ENCODE results near the gene PGM1. TPM values are rescaled to one million over a fixed set of nuclear protein-coding genes. Genes with fewer than 3 reads are reported as not detected.

Gene PGM1
- total RNA-seq, 1 donor from 2014 or later = 34.9 TPM

GRCh38 chr1:63665410-63665809, 72.2 kb downstream of the PGM1 start:
- H3K36me3 Mint-ChIP-seq (ENCODE audit: unreplicated experiment) = no peaks in the 10 kb centered on the region
- no peak for DNase-seq (ENCODE audit: extremely low spot score, unreplicated experiment)
- no peak for TF ChIP-seq CTCF (IDR thresholded peaks at IDR 0.05)
- H3K4me3 Mint-ChIP-seq (ENCODE audit: unreplicated experiment) = no peak overlapping the region
- H3K9me3 Mint-ChIP-seq (ENCODE audit: unreplicated experiment) = peaks cover 7% of the 10 kb centered on the region
- no peaks in the 10 kb centered on the region for H3K27me3 Mint-ChIP-seq (ENCODE audit: unreplicated experiment)
- H3K4me1 Mint-ChIP-seq (ENCODE audit: unreplicated experiment) = peaks cover 28% of the 10 kb centered on the region
- no peak overlapping the region for H3K27ac Mint-ChIP-seq (ENCODE audit: unreplicated experiment)

DNA sequence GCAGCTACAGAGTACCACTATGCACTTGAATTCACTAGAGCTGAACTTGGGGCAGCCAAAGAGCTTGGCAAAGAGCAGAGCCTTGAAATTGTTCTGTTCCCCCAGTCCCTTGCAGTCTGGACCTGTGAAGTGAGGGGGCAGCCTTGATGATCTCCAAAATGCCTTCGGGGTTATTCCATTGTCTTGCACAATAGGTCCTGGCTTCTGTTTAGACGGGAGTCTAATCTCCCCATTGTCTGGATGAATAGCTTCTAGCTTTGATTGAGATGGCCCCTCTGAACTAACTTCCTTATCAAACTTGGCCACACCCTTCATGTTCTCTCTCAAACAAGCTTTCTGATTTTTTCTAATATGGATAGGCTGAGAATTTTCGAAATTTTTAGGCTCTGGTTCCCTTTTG, 72.6 kb downstream of the PGM1 start:
- peaks cover 28% of the 10 kb centered on the region for H3K4me1 Mint-ChIP-seq (ENCODE audit: unreplicated experiment)
- no peak overlapping the region for H3K27ac Mint-ChIP-seq (ENCODE audit: unreplicated experiment)
- peaks cover 7% of the 10 kb centered on the region for H3K9me3 Mint-ChIP-seq (ENCODE audit: unreplicated experiment)
- TF ChIP-seq CTCF (IDR thresholded peaks at IDR 0.05) = no peak
- H3K27me3 Mint-ChIP-seq (ENCODE audit: unreplicated experiment) = no peaks in the 10 kb centered on the region
- H3K4me3 Mint-ChIP-seq (ENCODE audit: unreplicated experiment) = no peak overlapping the region
- DNase-seq (ENCODE audit: extremely low spot score, unreplicated experiment) = no peak
- H3K36me3 Mint-ChIP-seq (ENCODE audit: unreplicated experiment) = no peaks in the 10 kb centered on the region

GRCh38 chr1:63668298-63668697, 75.1 kb downstream of the PGM1 start:
- Mint-ChIP-seq H3K36me3 (ENCODE audit: unreplicated experiment) (no peaks in the 10 kb centered on the region), H3K4me1 (ENCODE audit: unreplicated experiment) (peaks cover 5% of the 10 kb centered on the region), H3K27ac (ENCODE audit: unreplicated experiment) (no peak overlapping the region), H3K9me3 (ENCODE audit: unreplicated experiment) (peaks cover 7% of the 10 kb centered on the region), H3K27me3 (ENCODE audit: unreplicated experiment) (no peaks in the 10 kb centered on the region), H3K4me3 (ENCODE audit: unreplicated experiment) (no peak overlapping the region)
- no peak for DNase-seq (ENCODE audit: extremely low spot score, unreplicated experiment)
- no peak for TF ChIP-seq CTCF (IDR thresholded peaks at IDR 0.05)

GRCh38 chr1:63669151-63669961, 76.1 kb downstream of the PGM1 start:
- DNase-seq (ENCODE audit: extremely low spot score, unreplicated experiment) = no peak
- no peaks in the 10 kb centered on the region for H3K36me3 Mint-ChIP-seq (ENCODE audit: unreplicated experiment)
- H3K9me3 Mint-ChIP-seq (ENCODE audit: unreplicated experiment) = peaks cover 7% of the 10 kb centered on the region
- H3K4me3 Mint-ChIP-seq (ENCODE audit: unreplicated experiment) = no peak overlapping the region
- no peak for TF ChIP-seq CTCF (IDR thresholded peaks at IDR 0.05)
- no peak overlapping the region for H3K27ac Mint-ChIP-seq (ENCODE audit: unreplicated experiment)
- H3K27me3 Mint-ChIP-seq (ENCODE audit: unreplicated experiment) = no peaks in the 10 kb centered on the region
- peaks cover 7% of the 10 kb centered on the region for H3K4me1 Mint-ChIP-seq (ENCODE audit: unreplicated experiment)

GRCh38 chr1:63670164-63670563, 77.0 kb downstream of the PGM1 start:
- peaks cover 14% of the 10 kb centered on the region for H3K4me1 Mint-ChIP-seq (ENCODE audit: unreplicated experiment)
- no peak overlapping the region for H3K27ac Mint-ChIP-seq (ENCODE audit: unreplicated experiment)
- TF ChIP-seq CTCF (IDR thresholded peaks at IDR 0.05) = no peak
- H3K9me3 Mint-ChIP-seq (ENCODE audit: unreplicated experiment) = peaks cover 7% of the 10 kb centered on the region
- H3K36me3 Mint-ChIP-seq (ENCODE audit: unreplicated experiment) = no peaks in the 10 kb centered on the region
- DNase-seq (ENCODE audit: extremely low spot score, unreplicated experiment) = no peak
- no peak overlapping the region for H3K4me3 Mint-ChIP-seq (ENCODE audit: unreplicated experiment)
- no peaks in the 10 kb centered on the region for H3K27me3 Mint-ChIP-seq (ENCODE audit: unreplicated experiment)

All from osteocyte (in vitro differentiated cells).